OCI-M1 (cell line): ENCODE results near the gene PTGES3L.
"Not testable (repeated sequence)": the region's sequence is repeated elsewhere in the genome, so short reads cannot be mapped to it uniquely, and the experiment has no call there.

Experiments used
- DNase-seq: peaks from one replicate; lab custom pipeline; 2025; lab: John Stamatoyannopoulos, UW

The PTGES3L gene

GRCh38 chr17:42919522-42920077 is 60.3 kb downstream of the PTGES3L start:
- DNase-seq = not testable (repeated sequence)

DNA sequence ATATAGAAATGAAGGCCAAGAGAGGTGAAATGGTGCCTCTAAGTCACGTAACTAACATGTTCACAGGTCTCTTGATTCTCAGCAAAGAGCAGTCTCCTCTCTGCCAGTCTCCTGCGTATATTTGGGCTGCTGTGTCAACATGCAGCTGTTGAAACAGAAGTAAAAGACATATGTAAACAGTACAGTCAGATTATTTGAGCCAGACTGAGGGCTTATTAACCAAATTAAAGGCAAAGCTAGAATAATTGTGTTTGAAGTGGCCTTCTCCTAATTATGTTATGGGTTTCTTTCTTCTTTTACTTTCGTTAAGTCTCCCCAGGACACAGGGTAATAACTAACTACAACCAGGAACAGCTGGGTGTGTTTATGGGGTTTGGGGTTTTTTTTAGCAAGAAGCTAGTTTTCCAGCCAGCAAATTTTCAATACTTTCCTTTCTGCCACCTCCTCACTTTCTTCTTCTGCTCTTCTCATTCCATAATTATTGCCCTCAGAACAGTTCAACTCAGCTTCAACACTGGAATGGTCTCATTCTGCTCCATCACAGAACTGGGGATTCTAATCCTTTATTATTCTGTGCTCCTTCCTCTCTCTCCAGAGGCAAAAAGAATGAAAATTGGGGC is 60.9 kb downstream of the PTGES3L start:
- DNase-seq = no peak
